Endothelial cell of umbilical vein (primary cell): ENCODE data around the gene ATP5F1B. TPM values are rescaled to one million over a fixed set of nuclear protein-coding genes. Genes with fewer than 3 reads are reported as not detected.

Experiments used
- BruUV-seq: library from RNA; stranded (reverse); fragments of 400-500 nt; replicated peaks from 2 replicates; lab custom pipeline; 2021; lab: Mats Ljungman, UMichigan
- CTCF ChIA-PET: fragments of 300-600, 350-600 bp; sonication (Branson Sonifier 250); formaldehyde crosslinking; loops from one replicate; lab custom pipeline; 2021; ENCODE audit warnings: antibody characterized with exemption, inconsistent platforms; lab: Charles Lee
- POLR2A ChIA-PET: fragments of 300-600, 350-600 bp; sonication (Branson Sonifier 250); formaldehyde crosslinking; loops from one replicate; lab custom pipeline; 2021; ENCODE audit warnings: antibody characterized with exemption, inconsistent platforms; lab: Charles Lee
- DNase-seq: peaks from one replicate; pipeline ENCODE4 v3.0.0-alpha.2; 2011; ENCODE audit warnings: low read depth, low spot score
- FAIRE-seq: peaks from 2 replicates; lab custom pipeline; 2011; peaks lifted over from hg19 to GRCh38; lab: Jason Lieb, UNC
- H2AFZ ChIP-seq: 2 replicates; pipeline ENCODE4 v1.6.0; 2012; ENCODE audit warnings: low read depth, low read length, control low read depth, inconsistent platforms
- H3K27ac ChIP-seq: 2 replicates; pipeline ENCODE4 v1.5.1; 2011; ENCODE audit warnings: low read depth, mild to moderate bottlenecking, control low read depth, low read length, moderate library complexity; ENCODE audit not compliant: insufficient read depth
- H3K27me3 ChIP-seq, 2 experiments: 2 replicates each; pipeline versions ENCODE4 v1.6.0 to v1.6.1; 2011; ENCODE audit warnings: low read length in 2 of 2, mixed read lengths in 1 of 2; ENCODE audit not compliant: control insufficient read depth in 2 of 2, insufficient read depth in 2 of 2
- H3K36me3 ChIP-seq, 2 experiments: 2 replicates in 1 of 2; 3 replicates in 1 of 2; pipeline ENCODE4 v1.5.1; 2011; ENCODE audit warnings: low read length in 2 of 2, mild to moderate bottlenecking in 1 of 2, moderate library complexity in 1 of 2; ENCODE audit not compliant: control insufficient read depth in 2 of 2, insufficient read depth in 2 of 2; ENCODE audit errors: extremely low read depth in 1 of 2
- H3K4me1 ChIP-seq: 3 replicates; pipeline ENCODE4 v1.5.1; 2011; ENCODE audit warnings: mild to moderate bottlenecking, low read length; ENCODE audit not compliant: control insufficient read depth, insufficient read depth; ENCODE audit errors: extremely low read depth
- H3K4me2 ChIP-seq: 2 replicates; pipeline ENCODE4 v1.6.1; 2011; ENCODE audit warnings: low read length, control low read depth, mixed read lengths; ENCODE audit not compliant: insufficient read depth
- H3K4me3 ChIP-seq, 3 experiments: fragments of 200-600 bp in 1 of 3; sonication (generic), shearing (Covaris generic) in 1 of 3; replicated peaks in 1 of 3; 2 replicates each; pipeline ENCODE4 v1.5.1; 2011 to 2016; ENCODE audit warnings: control low read depth in 3 of 3, low read length in 3 of 3, mild to moderate bottlenecking in 2 of 3, inconsistent platforms in 1 of 3, low read depth in 1 of 3, moderate library complexity in 1 of 3; ENCODE audit not compliant: insufficient read depth in 1 of 3
- H3K79me2 ChIP-seq: 2 replicates; pipeline ENCODE4 v1.6.0; 2012; ENCODE audit warnings: low read length, inconsistent platforms; ENCODE audit not compliant: control insufficient read depth, insufficient read depth
- H3K9ac ChIP-seq: replicated peaks from 2 replicates; pipeline ENCODE3; 2011; ENCODE audit warnings: low read length, control low read depth; ENCODE audit not compliant: insufficient read depth; ENCODE audit errors: extremely low read depth
- H3K9me1 ChIP-seq: replicated peaks from 3 replicates; pipeline ENCODE4 v1.6.0; 2011; ENCODE audit warnings: mild to moderate bottlenecking, low read length; ENCODE audit not compliant: control insufficient read depth, insufficient read depth; ENCODE audit errors: extremely low read depth
- H3K9me3 ChIP-seq: replicated peaks from 2 replicates; pipeline ENCODE4 v1.5.1; 2012; ENCODE audit warnings: low read length, inconsistent platforms; ENCODE audit not compliant: control insufficient read depth, insufficient read depth
- H4K20me1 ChIP-seq: replicated peaks from 2 replicates; pipeline ENCODE3; 2011; ENCODE audit warnings: mild to moderate bottlenecking, low read length; ENCODE audit not compliant: control insufficient read depth, insufficient read depth; ENCODE audit errors: extremely low read depth
- CTCF ChIP-seq, 2 donors: IDR thresholded peaks; 1 replicate in 1 of 2; 2 replicates in 1 of 2; pipeline ENCODE4 v1.5.1; 2011; ENCODE audit warnings: low read length in 2 of 2, mild to moderate bottlenecking in 2 of 2, moderate library complexity in 2 of 2, control low read depth in 1 of 2, inconsistent platforms in 1 of 2, low read depth in 1 of 2; ENCODE audit not compliant: insufficient read depth in 1 of 2; ENCODE audit errors: extremely low read depth in 1 of 2
- EZH2 ChIP-seq: IDR thresholded peaks from 2 replicates; pipeline ENCODE4 v1.6.1; 2012; ENCODE audit warnings: borderline replicate concordance, low read depth, mild to moderate bottlenecking, moderate library complexity, low read length, inconsistent platforms; ENCODE audit not compliant: severe bottlenecking
- FOS ChIP-seq: IDR thresholded peaks from 2 replicates; pipeline ENCODE4 v1.6.1; 2011; ENCODE audit warnings: mild to moderate bottlenecking, low read length, moderate library complexity, borderline replicate concordance; ENCODE audit not compliant: insufficient read depth
- GATA2 ChIP-seq: IDR thresholded peaks from 2 replicates; pipeline ENCODE4 v1.7.0; 2011; ENCODE audit warnings: low read depth, mild to moderate bottlenecking, moderate library complexity, mixed read lengths, low read length; ENCODE audit not compliant: insufficient read length, insufficient read depth
- JUN ChIP-seq: IDR thresholded peaks from 2 replicates; pipeline ENCODE4 v1.6.1; 2011; ENCODE audit warnings: borderline replicate concordance, low read depth; ENCODE audit not compliant: insufficient read length, insufficient read depth
- MYC ChIP-seq: IDR thresholded peaks from one replicate; pipeline ENCODE4 v1.6.1; 2011; ENCODE audit warnings: mild to moderate bottlenecking, low read depth, low read length
- POLR2A ChIP-seq: IDR thresholded peaks from 2 replicates; pipeline ENCODE4 v1.6.1; 2012; ENCODE audit warnings: low read depth, mild to moderate bottlenecking, control low read depth, low read length
- POLR2AphosphoS5 ChIP-seq: IDR thresholded peaks from 2 replicates; pipeline ENCODE4 v1.6.1; 2012; ENCODE audit warnings: low read depth, mild to moderate bottlenecking, control low read depth, low read length, moderate library complexity; ENCODE audit not compliant: insufficient read depth
- dilution Hi-C: fragments of 300-500 bp; cut with MboI; formaldehyde crosslinking; loops from one replicate; pipeline ENCODE4 v1.15.0; 2019; ENCODE audit warnings: low sequenced_read_pairs; ENCODE audit not compliant: extremely low pct_ligation_motif_present
- intact Hi-C: fragments of 100-400 bp; cut with micrococcal nuclease; formaldehyde crosslinking; loops from one replicate; pipeline ENCODE4 v1.10.0; 2022
- polyA plus RNA-seq, 4 experiments: library from polyadenylated mRNA; depleted of rRNA in 3 of 4; stranded (reverse) in 3 of 4; unstranded in 1 of 4; fragments of >200 nt; gene quantifications; 2 replicates each; pipeline versions ENCODE4 v1.2.1 to v1.2.3, GENCODE V29; 2011 to 2012; ENCODE audit warnings: missing spikeins in 1 of 4
- total RNA-seq: library from RNA; stranded (reverse); gene quantifications from 2 replicates; pipeline ENCODE4 v1.2.3, GENCODE V29; 2021
- TF ChIP-seq, protein P1 (sequence below): IDR thresholded peaks from 2 replicates; pipeline ENCODE4 v1.6.1; 2011; ENCODE audit not compliant: insufficient read depth, insufficient read length

Gene ATP5F1B
- total and polyA plus RNA-seq, 2 donors (not counting 3 experiments of a cell fraction or from before 2014, with no cell fraction given) = 590 to 829 TPM

DNA sequence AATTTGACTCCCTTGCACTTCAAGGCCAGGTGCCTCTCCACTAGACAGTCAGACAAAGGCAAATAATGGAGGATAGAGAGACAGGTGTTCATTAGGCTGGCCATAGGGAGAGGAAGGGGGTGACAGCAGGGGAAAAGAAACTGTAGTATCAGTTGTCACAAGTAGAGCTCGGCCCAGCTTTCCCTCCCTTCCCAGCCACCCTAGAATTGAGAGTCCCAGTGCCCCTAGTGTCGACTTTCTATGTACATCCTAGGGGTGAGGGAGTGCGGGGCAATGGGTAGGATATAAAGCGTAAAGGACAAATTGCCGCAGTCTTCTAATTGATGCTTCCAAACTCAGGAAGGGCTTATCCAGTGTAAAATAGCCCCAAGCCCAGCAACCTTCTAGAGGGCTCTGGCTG is 54.7 kb downstream of the ATP5F1B start:
- H3K9ac ChIP-seq = no peak overlapping the region
- no peaks in the 10 kb centered on the region for H4K20me1 ChIP-seq
- no peak overlapping the region for H3K27ac ChIP-seq
- no peaks in the 10 kb centered on the region for H3K9me1 ChIP-seq
- no peaks in the 10 kb centered on the region for H3K79me2 ChIP-seq
- no peak overlapping the region for H2AFZ ChIP-seq
- H3K27me3 ChIP-seq = no peaks in the 10 kb centered on the region
- TF ChIP-seq MYC = no peak
- TF ChIP-seq JUN = no peak
- TF ChIP-seq CTCF (IDR thresholded peaks at IDR 0.05; ENCODE audit: extremely low read depth in 1 of 2, insufficient read depth in 1 of 2, low read depth in 1 of 2, low read length in 2 of 2) = no peak
- no peak for TF ChIP-seq FOS
- TF ChIP-seq, protein P1, sequence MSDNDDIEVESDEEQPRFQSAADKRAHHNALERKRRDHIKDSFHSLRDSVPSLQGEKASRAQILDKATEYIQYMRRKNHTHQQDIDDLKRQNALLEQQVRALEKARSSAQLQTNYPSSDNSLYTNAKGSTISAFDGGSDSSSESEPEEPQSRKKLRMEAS = no peak
- no peak for TF ChIP-seq EZH2
- TF ChIP-seq GATA2 = no peak
- no peak for TF ChIP-seq POLR2AphosphoS5
- TF ChIP-seq POLR2A = no peak
- CTCF ChIA-PET = interaction anchor here (1.1 to 2.5 kb wide), 8 partner anchors 10 to 79 kb away, joined by 3 to 19 read pairs (median 9); no protein-coding TSS in a partner anchor
- dilution Hi-C loops = no loop called here
- no peaks in the 10 kb centered on the region for H3K4me1 ChIP-seq
- H3K4me3 ChIP-seq = no peak overlapping the region
- TSS peak; percentile 1 for BruUV-seq
- peaks cover 11 to 34% of the 10 kb centered on the region in 2 experiments for H3K36me3 ChIP-seq
- no peaks in the 10 kb centered on the region for H3K9me3 ChIP-seq
- H3K4me2 ChIP-seq = no peak overlapping the region
- intact Hi-C loops = no loop called here
- DNase-seq = no peak
- POLR2A ChIA-PET = no interaction called here
- FAIRE-seq = no peak
